K562 (cell line): ENCODE results near the gene ITSN1.

Source experiments
- ARID2 ChIP-seq: fragments of 450-650 bp; IDR thresholded peaks from 2 replicates; pipeline ENCODE4 v1.6.1; 2017; ENCODE audit warnings: antibody characterized with exemption, mild to moderate bottlenecking
- CBFB ChIP-seq: sonication (generic); formaldehyde crosslinking; IDR thresholded peaks from 2 replicates; pipeline ENCODE4 v1.4.0; 2020; ENCODE audit warnings: mild to moderate bottlenecking, missing genetic modification reagents
- CBX5 ChIP-seq: IDR thresholded peaks from 2 replicates; pipeline ENCODE4 v1.6.1; 2014; ENCODE audit warnings: low read depth, borderline replicate concordance
- EGR1 ChIP-seq: fragments of 450-650 bp; conservative IDR thresholded peaks from 2 replicates; pipeline ENCODE4 v1.6.1; 2017; ENCODE audit warnings: mild to moderate bottlenecking
- FOXK2 ChIP-seq, 2 experiments: fragments of 450-650 bp; IDR thresholded peaks in 1 of 2; conservative IDR thresholded peaks in 1 of 2; 2 replicates each; pipeline ENCODE4 v1.6.1; 2016; ENCODE audit warnings: low read depth in 2 of 2, mild to moderate bottlenecking in 1 of 2
- GTF2F1 ChIP-seq: IDR thresholded peaks from 2 replicates; pipeline ENCODE4 v1.6.1; 2011; ENCODE audit warnings: low read depth, low read length, improper control_type of control experiment
- NCOA2 ChIP-seq, 2 experiments: fragments of 450-650 bp; IDR thresholded peaks; 2 replicates each; pipeline ENCODE4 v1.6.1; 2018; ENCODE audit warnings: mild to moderate bottlenecking in 2 of 2, moderate library complexity in 1 of 2; ENCODE audit not compliant: partially characterized antibody in 2 of 2
- POLR2A ChIP-seq: fragments of 450-650 bp; conservative IDR thresholded peaks from 2 replicates; pipeline ENCODE4 v1.6.1; 2016
- POLR2AphosphoS5 ChIP-seq: IDR thresholded peaks from 2 replicates; pipeline ENCODE4 v1.6.1; 2011; ENCODE audit warnings: mild to moderate bottlenecking, low read depth, low read length, moderate library complexity; ENCODE audit not compliant: control insufficient read depth, insufficient read depth
- SOX6 ChIP-seq: fragments of 450-650 bp; IDR thresholded peaks from 2 replicates; pipeline ENCODE4 v1.6.1; 2014; ENCODE audit warnings: mild to moderate bottlenecking
- ZNF445 ChIP-seq: fragments of 250-450 bp; sonication (Bioruptor Pico); IDR thresholded peaks from 2 replicates; pipeline ENCODE4 v1.4.0; 2020; ENCODE audit warnings: low read depth, mild to moderate bottlenecking, moderate library complexity
- ZNF707 ChIP-seq: fragments of 250-450 bp; sonication (Bioruptor Pico); conservative IDR thresholded peaks from 2 replicates; pipeline ENCODE4 v1.8.0; 2022; ENCODE audit warnings: inconsistent platforms, mild to moderate bottlenecking, moderate library complexity
- TF ChIP-seq, protein P1 (sequence below): sonication (generic); formaldehyde crosslinking; IDR thresholded peaks from 2 replicates; pipeline ENCODE4 v1.5.0; 2020; ENCODE audit warnings: missing genetic modification reagents
- TF ChIP-seq, protein P2 (sequence below), 3 experiments: IDR thresholded peaks in 2 of 3; conservative IDR thresholded peaks in 1 of 3; 2 replicates each; pipeline ENCODE4 v1.5.1; 2011 to 2012; ENCODE audit warnings: low read length in 3 of 3, mild to moderate bottlenecking in 3 of 3, control low read depth in 2 of 3, improper control_type of control experiment in 1 of 3, inconsistent platforms in 1 of 3, low read depth in 1 of 3, mixed read lengths in 1 of 3, moderate library complexity in 1 of 3; ENCODE audit not compliant: insufficient read depth in 2 of 3

DNA sequence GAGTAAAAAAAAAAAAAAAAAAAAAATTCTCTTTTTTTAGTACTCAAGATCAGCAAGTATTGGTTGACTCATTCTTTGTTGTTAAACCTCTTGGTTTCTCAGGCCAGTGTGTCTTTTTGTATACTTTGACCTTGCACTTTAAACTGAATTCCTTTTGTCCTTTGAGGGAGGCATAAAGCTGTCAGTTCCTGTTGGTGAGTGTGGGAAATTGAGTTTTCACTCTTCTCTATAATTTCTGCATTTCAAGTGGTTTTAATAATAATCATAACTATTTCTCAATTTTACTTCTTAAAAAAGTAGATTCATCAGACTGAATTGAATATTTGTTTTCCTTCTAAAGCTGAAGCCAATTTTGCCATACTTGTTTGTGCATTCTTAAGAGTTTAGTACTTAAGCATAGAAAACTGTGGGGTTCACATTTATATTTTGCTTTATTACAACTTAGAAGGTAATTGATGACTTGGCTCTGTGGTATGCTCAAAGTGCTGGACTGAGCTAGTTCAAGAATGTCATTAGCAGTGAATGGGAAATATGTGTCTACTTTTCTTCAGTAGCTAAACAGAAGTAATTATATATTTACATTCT is 43.4 kb downstream of the ITSN1 start:
- TF ChIP-seq ZNF707 (no peak), SOX6 (no peak), ZNF445 (CRISPR knock-in tag) (no peak), CBFB (CRISPR knock-in tag) (no peak), NCOA2 (IDR thresholded peaks at IDR 0.05; ENCODE audit: partially characterized antibody in 2 of 2) (no peak), ARID2 (no peak), POLR2AphosphoS5 (no peak), POLR2A (no peak), GTF2F1 (no peak), CBX5 (no peak), FOXK2 (conservative IDR thresholded peaks at IDR 0.05 in 1 of 2, IDR thresholded peaks at IDR 0.05 in 1 of 2; ENCODE audit: low read depth in 2 of 2) (no peak), EGR1 (no peak)
- TF ChIP-seq, protein P1, sequence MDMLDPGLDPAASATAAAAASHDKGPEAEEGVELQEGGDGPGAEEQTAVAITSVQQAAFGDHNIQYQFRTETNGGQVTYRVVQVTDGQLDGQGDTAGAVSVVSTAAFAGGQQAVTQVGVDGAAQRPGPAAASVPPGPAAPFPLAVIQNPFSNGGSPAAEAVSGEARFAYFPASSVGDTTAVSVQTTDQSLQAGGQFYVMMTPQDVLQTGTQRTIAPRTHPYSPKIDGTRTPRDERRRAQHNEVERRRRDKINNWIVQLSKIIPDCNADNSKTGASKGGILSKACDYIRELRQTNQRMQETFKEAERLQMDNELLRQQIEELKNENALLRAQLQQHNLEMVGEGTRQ (CRISPR knock-in tag) = no peak
- TF ChIP-seq, protein P2, sequence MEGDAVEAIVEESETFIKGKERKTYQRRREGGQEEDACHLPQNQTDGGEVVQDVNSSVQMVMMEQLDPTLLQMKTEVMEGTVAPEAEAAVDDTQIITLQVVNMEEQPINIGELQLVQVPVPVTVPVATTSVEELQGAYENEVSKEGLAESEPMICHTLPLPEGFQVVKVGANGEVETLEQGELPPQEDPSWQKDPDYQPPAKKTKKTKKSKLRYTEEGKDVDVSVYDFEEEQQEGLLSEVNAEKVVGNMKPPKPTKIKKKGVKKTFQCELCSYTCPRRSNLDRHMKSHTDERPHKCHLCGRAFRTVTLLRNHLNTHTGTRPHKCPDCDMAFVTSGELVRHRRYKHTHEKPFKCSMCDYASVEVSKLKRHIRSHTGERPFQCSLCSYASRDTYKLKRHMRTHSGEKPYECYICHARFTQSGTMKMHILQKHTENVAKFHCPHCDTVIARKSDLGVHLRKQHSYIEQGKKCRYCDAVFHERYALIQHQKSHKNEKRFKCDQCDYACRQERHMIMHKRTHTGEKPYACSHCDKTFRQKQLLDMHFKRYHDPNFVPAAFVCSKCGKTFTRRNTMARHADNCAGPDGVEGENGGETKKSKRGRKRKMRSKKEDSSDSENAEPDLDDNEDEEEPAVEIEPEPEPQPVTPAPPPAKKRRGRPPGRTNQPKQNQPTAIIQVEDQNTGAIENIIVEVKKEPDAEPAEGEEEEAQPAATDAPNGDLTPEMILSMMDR (IDR thresholded peaks at IDR 0.05 in 2 of 3, conservative IDR thresholded peaks at IDR 0.05 in 1 of 3; ENCODE audit: insufficient read depth in 2 of 3, low read depth in 1 of 3, low read length in 3 of 3) = no peak
